ENCODE measurements around the gene IRF7.

DNA sequence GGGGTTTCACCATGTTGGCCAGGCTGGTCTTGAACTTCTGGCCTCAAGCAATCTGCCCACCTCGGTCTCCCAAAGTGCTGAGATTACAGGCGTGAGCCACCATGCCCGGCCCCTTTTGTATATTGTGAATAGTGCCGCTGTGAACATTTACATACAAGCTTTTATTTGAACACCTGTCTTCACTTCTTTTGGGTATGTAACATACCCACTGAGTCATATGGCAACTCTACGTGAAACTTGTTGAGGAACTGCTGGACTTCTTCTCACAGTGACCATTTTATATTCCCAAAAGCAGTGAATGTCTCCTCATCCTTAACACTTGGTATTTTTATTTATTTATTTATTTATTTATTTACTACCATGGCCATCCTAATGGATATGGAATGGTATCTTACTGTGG lies 15.1 kb upstream of the IRF7 start:
- TF ChIP-seq, protein P1, sequence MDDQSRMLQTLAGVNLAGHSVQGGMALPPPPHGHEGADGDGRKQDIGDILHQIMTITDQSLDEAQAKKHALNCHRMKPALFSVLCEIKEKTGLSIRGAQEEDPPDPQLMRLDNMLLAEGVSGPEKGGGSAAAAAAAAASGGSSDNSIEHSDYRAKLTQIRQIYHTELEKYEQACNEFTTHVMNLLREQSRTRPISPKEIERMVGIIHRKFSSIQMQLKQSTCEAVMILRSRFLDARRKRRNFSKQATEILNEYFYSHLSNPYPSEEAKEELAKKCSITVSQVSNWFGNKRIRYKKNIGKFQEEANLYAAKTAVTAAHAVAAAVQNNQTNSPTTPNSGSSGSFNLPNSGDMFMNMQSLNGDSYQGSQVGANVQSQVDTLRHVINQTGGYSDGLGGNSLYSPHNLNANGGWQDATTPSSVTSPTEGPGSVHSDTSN (IDR thresholded peaks at IDR 0.05) = no peak
- no peak for TF ChIP-seq GABPA (IDR thresholded peaks at IDR 0.05; ENCODE audit: low read depth)
- TF ChIP-seq, protein P2, sequence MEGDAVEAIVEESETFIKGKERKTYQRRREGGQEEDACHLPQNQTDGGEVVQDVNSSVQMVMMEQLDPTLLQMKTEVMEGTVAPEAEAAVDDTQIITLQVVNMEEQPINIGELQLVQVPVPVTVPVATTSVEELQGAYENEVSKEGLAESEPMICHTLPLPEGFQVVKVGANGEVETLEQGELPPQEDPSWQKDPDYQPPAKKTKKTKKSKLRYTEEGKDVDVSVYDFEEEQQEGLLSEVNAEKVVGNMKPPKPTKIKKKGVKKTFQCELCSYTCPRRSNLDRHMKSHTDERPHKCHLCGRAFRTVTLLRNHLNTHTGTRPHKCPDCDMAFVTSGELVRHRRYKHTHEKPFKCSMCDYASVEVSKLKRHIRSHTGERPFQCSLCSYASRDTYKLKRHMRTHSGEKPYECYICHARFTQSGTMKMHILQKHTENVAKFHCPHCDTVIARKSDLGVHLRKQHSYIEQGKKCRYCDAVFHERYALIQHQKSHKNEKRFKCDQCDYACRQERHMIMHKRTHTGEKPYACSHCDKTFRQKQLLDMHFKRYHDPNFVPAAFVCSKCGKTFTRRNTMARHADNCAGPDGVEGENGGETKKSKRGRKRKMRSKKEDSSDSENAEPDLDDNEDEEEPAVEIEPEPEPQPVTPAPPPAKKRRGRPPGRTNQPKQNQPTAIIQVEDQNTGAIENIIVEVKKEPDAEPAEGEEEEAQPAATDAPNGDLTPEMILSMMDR (IDR thresholded peaks at IDR 0.05) = no peak
- no peak for TF ChIP-seq EP300 (IDR thresholded peaks at IDR 0.05; ENCODE audit: borderline replicate concordance in 1 of 2, low read depth in 1 of 2, low read length in 1 of 2)
- no peak for TF ChIP-seq SIN3A (IDR thresholded peaks at IDR 0.05; ENCODE audit: borderline replicate concordance, low read depth, low read length)
- TF ChIP-seq, protein P3, sequence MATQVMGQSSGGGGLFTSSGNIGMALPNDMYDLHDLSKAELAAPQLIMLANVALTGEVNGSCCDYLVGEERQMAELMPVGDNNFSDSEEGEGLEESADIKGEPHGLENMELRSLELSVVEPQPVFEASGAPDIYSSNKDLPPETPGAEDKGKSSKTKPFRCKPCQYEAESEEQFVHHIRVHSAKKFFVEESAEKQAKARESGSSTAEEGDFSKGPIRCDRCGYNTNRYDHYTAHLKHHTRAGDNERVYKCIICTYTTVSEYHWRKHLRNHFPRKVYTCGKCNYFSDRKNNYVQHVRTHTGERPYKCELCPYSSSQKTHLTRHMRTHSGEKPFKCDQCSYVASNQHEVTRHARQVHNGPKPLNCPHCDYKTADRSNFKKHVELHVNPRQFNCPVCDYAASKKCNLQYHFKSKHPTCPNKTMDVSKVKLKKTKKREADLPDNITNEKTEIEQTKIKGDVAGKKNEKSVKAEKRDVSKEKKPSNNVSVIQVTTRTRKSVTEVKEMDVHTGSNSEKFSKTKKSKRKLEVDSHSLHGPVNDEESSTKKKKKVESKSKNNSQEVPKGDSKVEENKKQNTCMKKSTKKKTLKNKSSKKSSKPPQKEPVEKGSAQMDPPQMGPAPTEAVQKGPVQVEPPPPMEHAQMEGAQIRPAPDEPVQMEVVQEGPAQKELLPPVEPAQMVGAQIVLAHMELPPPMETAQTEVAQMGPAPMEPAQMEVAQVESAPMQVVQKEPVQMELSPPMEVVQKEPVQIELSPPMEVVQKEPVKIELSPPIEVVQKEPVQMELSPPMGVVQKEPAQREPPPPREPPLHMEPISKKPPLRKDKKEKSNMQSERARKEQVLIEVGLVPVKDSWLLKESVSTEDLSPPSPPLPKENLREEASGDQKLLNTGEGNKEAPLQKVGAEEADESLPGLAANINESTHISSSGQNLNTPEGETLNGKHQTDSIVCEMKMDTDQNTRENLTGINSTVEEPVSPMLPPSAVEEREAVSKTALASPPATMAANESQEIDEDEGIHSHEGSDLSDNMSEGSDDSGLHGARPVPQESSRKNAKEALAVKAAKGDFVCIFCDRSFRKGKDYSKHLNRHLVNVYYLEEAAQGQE (IDR thresholded peaks at IDR 0.05; ENCODE audit: low read depth, low read length) = no peak

Measured in SK-N-SH (cell line).